NCI-H748 treated with DMSO at 0.1 percent for 48 hours (cell line): ENCODE results near the gene ZSCAN9.

Experiments used
- DNase-seq: peaks from one replicate; lab custom pipeline; 2025; lab: John Stamatoyannopoulos, UW

Gene ZSCAN9

DNA sequence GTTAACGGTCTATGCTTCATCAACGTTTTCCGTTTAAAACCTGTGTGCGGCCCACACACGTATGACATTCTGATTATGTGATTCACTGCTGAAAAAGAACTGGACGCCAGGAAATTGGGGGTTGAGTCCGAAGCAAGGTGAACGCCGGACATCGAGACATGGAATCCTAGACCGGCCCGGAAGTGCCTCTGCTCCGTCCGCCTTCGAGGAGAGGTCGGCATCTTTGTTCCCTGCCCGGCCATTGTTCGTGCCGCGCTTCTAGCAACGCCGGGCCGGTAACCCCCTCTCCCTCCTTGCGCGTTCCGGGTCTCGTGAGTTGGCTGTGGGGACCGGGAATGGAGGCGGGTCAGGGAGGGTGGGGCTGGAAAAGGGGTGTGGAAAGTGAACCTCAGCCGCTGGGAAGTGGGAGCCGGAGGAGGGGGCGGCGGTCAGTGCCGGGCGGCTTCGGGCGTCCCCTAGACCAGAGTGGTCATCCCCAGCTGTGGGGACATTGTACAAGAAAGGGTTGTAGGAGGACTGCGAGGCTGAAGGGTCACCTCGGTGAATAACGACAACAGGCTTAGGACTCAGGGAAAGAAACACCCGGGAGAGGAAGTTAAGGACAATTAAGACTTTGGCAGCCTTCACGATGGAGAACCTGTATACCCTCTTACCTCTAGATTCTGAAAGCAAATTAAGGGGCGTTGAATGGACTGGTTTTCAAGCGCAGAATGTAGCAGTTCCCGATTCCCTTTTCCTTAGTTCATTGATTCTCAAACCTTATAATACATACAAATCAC lies at the start of gene ZSCAN9:
ZSCAN9 (plus strand) TSS at position 220 of the 779 bp plus-strand sequence. CDS start 1,810 bp downstream, outside the sequence.
- DNase-seq = peak; percentile 93

DNA sequence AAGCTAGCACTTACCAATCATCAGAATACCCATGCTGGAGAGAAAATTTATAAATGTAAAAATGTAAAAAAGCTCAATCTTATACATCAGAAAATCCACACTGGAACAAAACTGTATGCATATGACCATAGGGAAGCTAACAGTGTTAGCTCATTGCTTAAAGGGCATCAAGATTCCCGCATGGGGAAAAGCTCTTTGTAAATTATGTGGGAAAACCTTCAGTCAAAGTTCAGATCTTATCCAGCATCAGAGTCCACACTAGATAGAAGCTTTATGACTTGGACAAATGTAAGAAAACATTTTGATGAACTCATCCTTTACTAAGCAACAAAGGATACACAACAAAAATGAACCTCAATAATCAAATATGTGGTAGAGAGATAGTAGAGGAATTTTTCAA lies 48.7 kb upstream of the ZSCAN9 start:
- no peak for DNase-seq

DNA sequence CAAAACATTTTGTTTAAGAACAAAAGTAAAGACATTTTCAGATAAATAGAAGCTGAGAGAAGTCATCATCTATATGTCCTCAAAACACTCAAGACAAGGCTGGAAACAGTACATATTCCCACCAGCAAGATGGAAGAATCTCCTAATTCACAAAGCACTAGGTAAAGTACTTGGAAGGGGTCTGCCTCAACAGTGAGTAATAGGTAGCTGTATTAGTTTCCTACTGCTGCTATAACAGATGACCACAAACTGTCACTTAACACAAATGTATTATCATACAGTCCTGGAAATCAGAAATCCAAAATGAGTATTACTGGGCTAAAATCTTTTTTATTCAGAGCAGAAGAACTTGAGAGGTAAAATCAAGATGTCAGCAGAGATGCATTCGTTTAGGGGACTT lies 42.8 kb upstream of the ZSCAN9 start:
- DNase-seq = no peak

DNA sequence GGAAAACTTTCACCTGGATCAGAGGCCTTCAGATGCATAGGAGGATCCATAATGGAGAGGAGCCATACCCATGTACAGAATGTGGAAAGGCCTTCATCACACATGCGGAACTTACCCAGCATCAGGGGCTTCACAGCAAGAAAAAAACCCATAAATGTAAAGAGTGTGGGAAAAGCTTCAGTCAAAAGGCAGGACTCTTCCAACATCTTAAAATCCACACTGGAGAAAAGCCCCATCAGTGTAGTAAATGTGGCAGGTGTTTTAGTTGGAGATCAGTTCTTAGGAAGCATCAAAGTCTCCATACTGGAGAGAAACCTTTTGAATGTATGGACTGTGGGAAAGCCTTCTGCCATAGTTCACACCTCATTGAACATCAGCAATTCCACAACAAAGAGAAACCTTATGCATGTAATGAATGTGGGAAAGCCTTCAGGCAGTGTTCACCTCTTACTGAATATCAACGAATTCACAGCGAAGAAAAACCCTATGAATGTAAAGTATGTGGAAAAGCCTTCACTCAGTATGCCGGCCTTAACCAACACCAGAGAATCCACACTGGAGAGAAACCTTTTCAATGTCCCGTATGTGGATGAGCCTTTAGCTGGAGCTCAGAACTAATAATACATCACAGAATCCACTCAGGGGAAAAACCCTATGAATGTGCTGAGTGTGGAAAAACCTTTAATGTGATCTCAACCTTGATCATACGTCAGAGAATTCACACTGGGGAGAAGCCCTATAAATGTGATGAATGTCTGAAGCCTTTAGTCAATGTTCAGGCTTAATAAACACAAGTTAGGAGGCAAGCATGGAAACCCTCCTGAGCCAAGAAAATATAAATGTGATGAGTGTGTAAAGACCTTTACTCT lies 36.7 kb upstream of the ZSCAN9 start:
- no peak for DNase-seq

DNA sequence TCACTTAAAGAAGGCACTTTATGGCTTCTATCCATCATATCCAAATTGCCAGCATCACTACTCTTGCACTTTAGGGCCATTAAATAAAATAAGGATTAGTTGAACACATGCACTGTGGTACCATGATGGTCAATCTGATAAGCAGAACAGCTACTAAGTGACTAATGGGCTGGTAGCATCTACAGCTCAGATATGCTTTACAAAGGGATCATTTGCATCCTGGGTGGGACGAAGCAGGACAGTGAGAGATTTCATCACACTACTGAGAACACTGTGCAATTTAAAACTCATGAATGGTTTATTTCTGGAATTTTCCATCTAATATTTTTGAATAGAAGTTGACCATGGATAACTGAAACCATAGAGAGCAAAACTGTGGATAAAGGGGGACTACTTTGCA lies 25.1 kb upstream of the ZSCAN9 start:
- DNase-seq = no peak

DNA sequence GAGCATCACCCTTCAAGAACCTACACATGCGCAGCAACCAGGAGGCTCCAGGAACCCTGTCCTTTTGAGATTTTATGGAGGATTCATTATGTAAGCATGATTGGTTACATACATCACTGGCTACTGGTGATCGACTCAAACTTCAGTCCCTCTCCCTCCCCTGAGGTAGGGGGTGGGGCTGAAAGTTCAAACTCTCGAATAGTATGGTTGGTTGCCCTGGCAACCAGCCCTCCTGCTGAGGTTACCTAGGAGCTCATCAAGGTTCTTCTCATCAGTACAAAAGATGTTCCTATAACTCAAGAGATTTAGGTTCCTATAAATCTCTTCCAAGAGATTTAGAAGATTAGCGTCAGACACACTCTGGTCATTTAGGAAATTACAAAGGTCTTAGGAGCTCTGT lies 21.9 kb upstream of the ZSCAN9 start:
- DNase-seq = no peak

DNA sequence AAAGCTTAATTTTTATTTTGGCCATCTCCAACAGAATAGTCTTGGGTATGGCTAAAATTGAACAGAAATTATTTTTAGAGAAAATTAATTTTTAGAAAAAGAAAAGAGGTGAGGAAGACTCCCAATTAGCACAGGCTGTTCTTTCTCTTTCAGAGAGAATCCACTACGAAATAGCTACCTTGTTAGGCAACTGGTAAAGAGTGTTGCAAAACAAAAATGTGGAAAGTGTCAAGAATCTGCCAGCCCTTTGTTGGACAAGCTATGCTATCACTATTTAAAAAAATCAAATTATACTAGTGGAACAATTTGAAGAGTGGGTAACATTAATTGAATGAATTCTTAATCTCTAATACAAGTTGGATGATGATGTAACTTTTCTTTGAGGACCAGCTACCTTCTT lies 19.2 kb upstream of the ZSCAN9 start:
- no peak for DNase-seq

DNA sequence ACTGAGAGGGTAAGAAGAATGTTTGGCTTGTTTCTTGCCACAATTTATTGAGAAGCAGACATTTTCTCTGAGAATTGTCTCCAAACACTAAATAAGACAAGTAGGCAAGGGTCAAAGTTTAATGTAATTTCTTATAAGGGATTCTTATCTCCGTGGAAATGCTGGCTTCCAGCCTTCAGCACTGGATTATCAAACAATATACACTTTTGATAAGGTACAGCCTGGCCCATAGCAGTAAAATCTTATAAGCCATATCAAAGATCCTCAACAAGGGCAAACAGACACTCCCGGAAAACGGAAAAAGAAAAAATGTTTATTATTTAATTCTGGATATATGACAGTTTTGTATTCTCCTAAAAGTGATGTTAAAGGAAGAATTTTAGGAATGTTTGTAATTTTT lies 18.5 kb upstream of the ZSCAN9 start:
- no peak for DNase-seq

DNA sequence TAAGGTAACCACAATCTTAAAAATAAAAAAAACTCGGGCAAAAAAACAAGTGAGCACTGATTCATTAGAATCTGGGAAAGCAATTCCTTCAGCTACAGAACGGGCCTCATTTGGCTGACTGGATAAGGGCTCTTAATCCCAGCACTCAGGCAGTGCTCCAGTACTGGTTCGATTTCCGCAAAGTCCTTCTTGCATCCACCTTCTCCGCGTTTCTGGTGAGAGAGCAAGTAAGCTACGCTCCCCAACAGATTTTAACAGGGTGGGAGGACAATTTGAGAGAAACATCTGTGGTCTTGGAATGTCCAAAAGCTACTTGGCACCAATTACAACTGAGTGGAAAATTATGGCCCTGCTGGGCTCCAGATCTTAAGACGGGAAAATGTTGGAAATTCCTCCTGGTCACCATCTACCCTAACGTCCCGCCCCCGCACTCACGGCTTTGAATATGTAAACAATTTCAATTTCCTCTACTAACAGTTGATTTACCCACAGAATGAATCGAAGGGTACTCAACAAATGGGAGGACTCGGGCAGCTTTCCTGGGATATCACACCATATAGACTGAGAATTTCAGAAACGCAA lies 18.1 kb upstream of the ZSCAN9 start:
- DNase-seq = no peak

DNA sequence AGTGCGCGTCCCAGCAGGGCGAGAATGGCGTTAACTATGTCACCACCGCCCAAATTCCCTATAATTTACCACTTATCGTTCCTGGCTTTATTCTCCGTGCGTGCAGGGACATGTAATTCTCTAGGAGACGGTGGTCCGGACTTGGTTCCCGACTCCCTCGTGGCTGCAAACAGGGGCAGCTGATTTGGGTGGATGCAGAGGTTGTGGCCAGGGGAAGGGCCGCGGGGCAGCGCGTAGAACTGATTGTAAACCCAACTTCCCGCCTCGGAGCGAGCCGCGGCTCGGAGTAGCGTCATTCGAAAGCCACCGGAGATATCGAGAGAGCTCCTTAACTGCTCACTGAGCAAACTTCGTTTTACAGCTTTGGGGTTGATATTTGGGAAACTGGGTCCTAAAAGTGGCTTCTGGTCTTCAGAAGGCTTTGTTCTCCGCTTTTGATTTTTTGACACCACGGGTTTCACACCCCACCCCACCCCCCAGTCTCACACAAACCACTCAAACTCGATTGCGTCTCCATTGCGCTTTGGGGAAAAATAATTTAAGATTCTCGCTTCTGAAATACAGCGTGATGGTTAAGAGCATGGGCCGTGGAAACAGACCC lies 17.5 kb upstream of the ZSCAN9 start:
- peak; percentile 6 for DNase-seq

DNA sequence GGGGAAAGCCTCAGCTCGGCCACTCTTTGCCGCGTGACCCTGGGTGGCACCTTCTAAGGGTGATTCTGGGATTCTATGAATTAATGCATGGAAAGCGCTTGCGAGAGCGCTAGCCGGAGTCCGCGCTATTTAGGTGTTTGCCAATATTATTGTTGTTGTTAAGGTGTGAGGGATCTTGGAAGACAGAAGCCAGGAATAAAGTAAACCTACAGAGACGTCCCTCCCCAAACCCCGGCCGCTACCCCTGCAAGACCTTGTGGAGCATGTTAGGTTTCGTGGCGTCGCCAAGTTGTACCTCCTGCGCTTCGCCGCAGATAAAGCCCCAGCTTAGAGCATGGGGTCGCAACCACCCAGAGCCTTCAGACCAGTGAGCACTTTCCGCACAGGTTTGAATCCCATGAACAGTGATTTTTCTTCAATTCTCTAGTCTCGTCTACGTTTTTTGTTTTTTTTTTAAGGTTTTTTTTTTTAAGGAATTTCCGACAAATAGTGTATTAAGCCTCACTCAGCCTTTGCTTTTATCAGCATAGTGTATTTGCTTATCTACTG lies 16.9 kb upstream of the ZSCAN9 start:
- DNase-seq = no peak

DNA sequence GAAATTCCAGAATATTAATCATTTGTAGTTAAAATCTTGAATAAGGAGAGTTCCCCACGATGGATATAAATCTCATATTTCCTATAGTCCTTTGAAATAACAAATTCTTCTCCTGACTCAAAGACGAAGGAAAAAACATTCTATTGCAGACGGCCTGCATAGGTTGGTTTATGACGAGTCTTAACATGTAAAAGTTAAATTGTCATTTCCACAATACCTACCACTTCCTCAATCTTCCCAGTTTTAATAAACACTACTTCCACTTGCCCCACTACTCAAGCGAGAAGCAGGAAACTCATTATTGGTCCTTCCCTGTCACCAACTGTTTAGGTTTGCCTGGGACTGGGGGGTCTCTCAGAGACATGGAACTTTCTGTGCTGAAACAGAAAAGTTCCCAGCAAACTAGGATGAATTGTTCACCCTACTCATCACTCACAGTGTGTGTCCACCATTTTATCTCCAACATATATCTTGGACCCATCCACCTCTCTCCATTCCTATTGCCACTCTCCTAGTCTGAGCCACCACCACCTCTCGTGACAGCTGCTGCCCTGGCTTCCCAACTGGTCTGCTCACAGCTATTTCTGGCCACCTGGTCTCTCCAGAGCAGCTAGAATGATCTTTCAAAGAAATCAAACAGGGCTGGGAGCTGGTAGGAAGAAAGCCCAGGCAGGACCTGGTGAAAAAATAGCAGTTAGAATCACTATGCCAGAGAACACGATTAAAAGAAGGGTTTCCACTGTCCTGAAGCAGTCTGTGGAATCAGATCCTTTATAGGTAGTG lies 15.1 kb upstream of the ZSCAN9 start:
- DNase-seq = no peak

DNA sequence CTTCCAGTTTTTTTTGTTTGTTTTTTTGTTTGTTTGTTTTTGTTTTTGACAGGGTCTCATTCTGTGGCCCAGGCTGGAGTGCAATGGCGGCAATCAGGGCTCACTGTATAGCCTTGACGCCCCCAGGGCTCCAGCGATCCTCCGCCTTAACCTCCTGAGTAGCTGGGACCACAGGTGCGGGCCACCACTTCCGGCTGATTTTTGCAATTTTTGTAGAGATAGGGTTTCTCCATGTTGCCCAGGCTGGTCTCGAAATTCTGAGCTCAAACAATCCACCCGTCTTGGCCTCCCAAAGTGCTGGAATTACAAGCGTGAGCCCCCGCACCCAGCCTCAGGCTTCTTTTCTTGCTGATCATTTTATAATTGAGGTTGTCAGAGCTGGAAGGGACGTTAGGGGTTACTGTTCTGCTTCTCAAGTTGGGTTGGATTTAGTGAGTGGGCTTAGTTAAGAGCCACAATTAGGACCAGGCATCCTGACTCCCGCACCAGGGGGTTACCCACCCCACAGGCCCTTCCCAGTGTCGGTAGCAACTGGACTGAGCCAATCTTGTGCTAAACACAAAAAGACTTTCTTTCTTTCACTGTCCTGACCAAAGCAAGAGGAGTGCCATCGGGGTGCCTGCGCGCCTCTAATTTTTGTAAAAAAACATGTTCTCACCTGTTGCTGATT lies 13.1 kb upstream of the ZSCAN9 start:
- no peak for DNase-seq

DNA sequence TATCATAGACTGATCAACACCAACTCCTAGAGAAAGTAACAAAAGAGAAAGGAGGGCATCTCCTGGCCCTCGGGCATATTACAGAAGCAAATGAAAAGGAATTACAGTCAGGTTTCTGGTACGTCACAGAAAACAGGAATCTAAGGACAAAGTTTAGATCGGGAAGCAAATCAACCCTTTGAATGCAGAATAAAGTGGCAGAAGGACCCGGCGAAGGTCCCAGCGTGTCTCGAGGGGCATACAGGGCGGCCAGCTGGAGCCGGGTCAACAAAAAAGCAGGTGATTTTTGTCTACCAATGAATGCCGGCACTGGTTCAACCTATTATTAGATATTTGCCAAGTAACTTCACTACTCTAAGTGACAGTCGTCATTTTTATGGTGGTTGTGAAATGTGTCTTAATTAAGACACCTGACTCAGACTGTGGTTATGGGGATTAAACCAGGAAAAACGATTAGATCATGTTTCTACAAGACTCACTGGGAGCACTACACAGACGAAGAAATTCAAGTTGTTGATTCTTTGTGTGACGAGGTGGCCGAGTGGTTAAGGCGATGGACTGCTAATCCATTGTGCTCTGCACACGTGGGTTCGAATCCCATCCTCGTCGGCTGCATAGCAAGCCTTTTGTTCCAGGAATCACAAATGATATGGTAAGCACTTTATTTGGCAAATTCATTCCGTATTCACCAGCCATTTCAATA lies 12.4 kb upstream of the ZSCAN9 start:
- peak; percentile 69 for DNase-seq

DNA sequence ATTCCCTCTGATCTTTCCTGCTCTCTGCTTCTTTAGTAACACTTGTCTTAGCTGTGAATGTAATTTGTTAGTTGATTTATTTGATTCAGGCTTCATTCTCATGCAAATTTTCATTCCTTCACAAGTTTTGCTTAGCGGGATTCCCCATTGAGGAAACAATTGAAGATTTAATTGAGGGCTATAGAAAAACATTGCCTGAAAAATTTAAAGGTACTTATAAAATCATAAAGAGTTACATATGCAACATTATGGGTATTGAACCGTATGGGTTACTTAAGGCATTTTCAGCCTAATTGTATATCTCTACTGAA lies 11.9 kb upstream of the ZSCAN9 start:
- DNase-seq = no peak

DNA sequence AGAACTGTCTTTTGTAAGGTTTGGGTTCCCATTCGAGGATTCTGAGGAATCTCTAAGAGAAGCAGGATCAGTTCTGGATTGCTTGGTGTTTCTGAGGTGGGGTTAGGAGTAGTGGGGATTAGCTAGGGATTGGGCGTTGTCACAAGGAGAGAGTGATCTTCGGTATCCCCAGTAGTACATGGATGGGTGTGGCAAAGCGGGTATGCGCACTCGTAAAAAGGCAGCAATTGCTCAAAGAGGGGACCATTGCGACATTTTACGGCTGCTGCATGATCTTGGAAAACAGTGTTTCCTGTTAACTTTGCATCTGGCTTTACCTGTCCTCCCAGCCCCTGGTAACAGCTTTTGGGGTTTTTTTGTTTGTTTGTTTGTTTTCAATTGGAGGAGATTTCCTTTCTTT lies 9.7 kb upstream of the ZSCAN9 start:
- DNase-seq = no peak

DNA sequence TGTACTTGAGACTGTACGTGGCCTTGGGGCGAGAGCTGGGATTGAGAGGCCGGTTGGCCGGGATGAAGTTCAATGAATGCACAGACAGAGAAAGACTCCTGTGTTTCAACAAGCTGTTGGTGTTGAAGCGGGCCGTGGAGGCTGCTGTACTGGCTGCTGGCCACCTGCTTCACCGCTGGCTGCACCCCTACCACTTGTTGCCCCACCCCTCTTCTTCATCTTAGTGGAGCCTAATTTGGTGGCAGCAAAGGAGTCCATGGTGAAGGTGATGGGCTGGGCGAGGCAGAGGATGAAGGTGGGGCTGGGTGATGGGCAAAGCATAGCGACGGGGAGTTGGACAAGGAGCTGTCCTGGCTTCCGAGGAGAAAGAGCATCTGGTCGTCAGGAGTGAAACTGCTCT lies 7.2 kb upstream of the ZSCAN9 start:
- no peak for DNase-seq

DNA sequence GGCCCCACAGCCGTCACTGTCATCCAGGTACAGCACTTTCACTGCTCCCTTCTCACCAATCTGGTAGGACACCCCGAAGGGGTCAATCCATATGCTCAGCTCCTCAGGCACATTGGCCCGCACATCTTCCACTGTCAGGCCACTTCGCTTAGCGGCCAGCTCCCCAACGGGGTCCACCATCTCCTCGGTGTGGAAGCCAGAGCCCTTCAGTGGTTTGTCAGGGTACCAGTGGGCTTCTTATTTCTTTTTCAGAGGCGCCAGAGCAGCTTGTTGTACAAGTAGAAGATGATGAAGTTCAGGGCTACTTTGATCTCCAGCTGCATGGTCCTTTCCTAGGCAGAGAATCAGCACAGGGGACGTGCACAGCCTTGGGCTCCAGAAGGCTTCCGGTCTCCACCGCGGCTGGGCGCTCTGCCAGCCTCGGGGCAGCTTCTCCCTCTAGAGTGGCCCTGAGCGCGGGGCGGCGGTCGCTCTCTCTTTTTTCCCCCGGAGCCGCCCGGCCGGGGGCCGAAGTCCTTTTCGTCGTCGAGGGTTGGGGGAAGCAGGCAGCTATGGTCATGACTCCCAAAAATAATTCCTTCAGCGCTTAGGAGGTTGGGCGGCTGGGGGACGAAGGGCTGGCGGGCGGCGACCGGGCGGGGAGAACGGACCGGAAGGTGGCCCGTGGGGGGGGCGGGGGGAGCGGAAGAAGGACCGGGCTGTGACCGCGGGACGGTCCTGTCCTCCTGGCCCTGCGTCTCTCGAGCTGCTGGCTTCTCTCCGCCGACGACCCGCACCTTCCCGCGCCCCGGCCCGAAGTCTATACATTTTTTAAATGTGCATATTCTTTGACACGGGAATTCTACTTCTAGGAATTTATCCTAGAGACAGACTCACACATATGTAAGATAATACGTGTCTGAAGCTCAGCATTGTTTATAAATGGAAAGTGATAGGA lies 6.5 kb upstream of the ZSCAN9 start:
- peak; percentile 78 for DNase-seq
